Kidney glomerular epithelial cell (primary cell): ENCODE data around the gene GALNT10.
A peak's percentile ranks its signal among the peaks of the same experiment; 100 is the strongest.

ENCODE experiments used
- DNase-seq: peaks from one replicate; lab custom pipeline; 2025; lab: John Stamatoyannopoulos, UW

Gene GALNT10

GRCh38 chr5:154296525-154297159 is 106.1 kb downstream of the GALNT10 start:
- no peak for DNase-seq

- DNase-seq, result no peak
Observed at GRCh38 chr5:154298065-154298464, 107.5 kb downstream of the GALNT10 start.

- no peak for DNase-seq
Observed at GRCh38 chr5:154300207-154300883, 109.8 kb downstream of the GALNT10 start.

GRCh38 chr5:154301726-154302125 is 111.2 kb downstream of the GALNT10 start:
- no peak for DNase-seq

- DNase-seq, result peak; percentile 55
Observed at GRCh38 chr5:154302161-154302560, 111.6 kb downstream of the GALNT10 start.

- DNase-seq, result no peak
Observed at GRCh38 chr5:154303133-154303532, 112.6 kb downstream of the GALNT10 start.

- DNase-seq, result peak; percentile 62
Observed at GRCh38 chr5:154308443-154309370, 118.2 kb downstream of the GALNT10 start.

- DNase-seq, result peak; percentile 93
Observed at GRCh38 chr5:154309371-154309745, 118.8 kb downstream of the GALNT10 start.

GRCh38 chr5:154309805-154310204 is 119.3 kb downstream of the GALNT10 start:
- DNase-seq, result peak; percentile 71

GRCh38 chr5:154311362-154311761 is 120.8 kb downstream of the GALNT10 start:
- no peak for DNase-seq

GRCh38 chr5:154312000-154312399 is 121.5 kb downstream of the GALNT10 start:
- DNase-seq, result no peak

- no peak for DNase-seq
Observed at GRCh38 chr5:154312576-154312975, 122.0 kb downstream of the GALNT10 start.

- no peak for DNase-seq
Observed at GRCh38 chr5:154313360-154314017, 123.0 kb downstream of the GALNT10 start.

- DNase-seq, result no peak
Observed at GRCh38 chr5:154315196-154315595, 124.7 kb downstream of the GALNT10 start.

GRCh38 chr5:154315756-154316155 is 125.2 kb downstream of the GALNT10 start:
- DNase-seq, result no peak

GRCh38 chr5:154316223-154316935 is 125.8 kb downstream of the GALNT10 start:
- peak; percentile 38 for DNase-seq

GRCh38 chr5:154317916-154318315 is 127.4 kb downstream of the GALNT10 start:
- no peak for DNase-seq

- no peak for DNase-seq
Observed at GRCh38 chr5:154318691-154319090, 128.2 kb downstream of the GALNT10 start.

GRCh38 chr5:154319736-154320135 is 129.2 kb downstream of the GALNT10 start:
- no peak for DNase-seq

GRCh38 chr5:154320224-154321089 is 129.9 kb downstream of the GALNT10 start:
- DNase-seq, result no peak

- no peak for DNase-seq
Observed at GRCh38 chr5:154321546-154321945, 131.0 kb downstream of the GALNT10 start.
